OCI-LY7 (cell line): ENCODE data around the gene BTBD6. TPM values are rescaled to one million over a fixed set of nuclear protein-coding genes. Genes with fewer than 3 reads are reported as not detected.

Experiments used
- BruUV-seq: library from RNA; stranded (reverse); fragments of 400-500 nt; replicated peaks from 2 replicates; lab custom pipeline; 2021; lab: Mats Ljungman, UMichigan
- CTCF ChIA-PET: fragments of 300-600 bp; sonication (Branson Sonifier 250); formaldehyde crosslinking; loops from one replicate; lab custom pipeline; 2022; ENCODE audit warnings: antibody characterized with exemption; ENCODE audit not compliant: unreplicated experiment; lab: Charles Lee
- POLR2A ChIA-PET: fragments of 300-600 bp; sonication (Branson Sonifier 250); formaldehyde crosslinking; loops from one replicate; lab custom pipeline; 2022; ENCODE audit warnings: antibody characterized with exemption; lab: Charles Lee
- DNase-seq: peaks from one replicate; pipeline ENCODE4 v3.0.0-alpha.2; 2015; ENCODE audit warnings: low spot score
- H2AFZ ChIP-seq: fragments of 200-600 bp; sonication (generic), shearing (Covaris generic); 2 replicates; pipeline ENCODE4 v1.6.1; 2014; ENCODE audit warnings: mild to moderate bottlenecking, antibody characterized with exemption, low read length, moderate library complexity
- H3K27ac ChIP-seq: fragments of 200-600 bp; sonication (generic); 2 replicates; pipeline ENCODE4 v1.5.1; 2014; ENCODE audit warnings: mixed run types, low read depth, mild to moderate bottlenecking, moderate library complexity, low read length, inconsistent platforms; ENCODE audit not compliant: poor library complexity, severe bottlenecking
- H3K36me3 ChIP-seq: fragments of 200-600 bp; sonication (generic); 2 replicates; pipeline ENCODE4 v1.6.1; 2014; ENCODE audit warnings: mild to moderate bottlenecking, antibody characterized with exemption, low read length, moderate library complexity, mixed read lengths; ENCODE audit not compliant: insufficient read depth
- H3K4me1 ChIP-seq: fragments of 200-600 bp; sonication (generic); 2 replicates; pipeline ENCODE4 v1.5.1; 2014; ENCODE audit warnings: mild to moderate bottlenecking, low read length; ENCODE audit not compliant: insufficient read depth, poor library complexity, severe bottlenecking
- H3K4me2 ChIP-seq: fragments of 200-600 bp; sonication (generic); 2 replicates; pipeline ENCODE4 v1.6.1; 2014; ENCODE audit warnings: mild to moderate bottlenecking, low read length
- H3K4me3 ChIP-seq: fragments of 200-600 bp; sonication (generic); 2 replicates; pipeline ENCODE4 v1.5.1; 2014; ENCODE audit warnings: mild to moderate bottlenecking, low read depth, low read length; ENCODE audit not compliant: poor library complexity, severe bottlenecking
- H3K79me2 ChIP-seq: fragments of 200-600 bp; sonication (generic); 2 replicates; pipeline ENCODE4 v1.6.1; 2016; ENCODE audit warnings: low read depth, mild to moderate bottlenecking, low read length, moderate library complexity, mixed read lengths; ENCODE audit not compliant: insufficient read depth
- H3K9me2 ChIP-seq: fragments of 200-600 bp; sonication (generic); 2 replicates; pipeline ENCODE4 v1.6.1; 2016; ENCODE audit warnings: mild to moderate bottlenecking, low read length, mixed read lengths; ENCODE audit not compliant: insufficient read depth
- H3K9me3 ChIP-seq: fragments of 200-600 bp; sonication (generic); 2 replicates; pipeline ENCODE4 v1.6.1; 2014; ENCODE audit warnings: mild to moderate bottlenecking, mixed run types, low read length, mixed read lengths
- H4K20me1 ChIP-seq: fragments of 200-600 bp; sonication (generic); 2 replicates; pipeline ENCODE4 v1.6.1; 2014; ENCODE audit warnings: mild to moderate bottlenecking, antibody characterized with exemption, low read length, moderate library complexity, mixed read lengths; ENCODE audit not compliant: insufficient read depth
- CTCF ChIP-seq: fragments of 200-600 bp; sonication (generic); conservative IDR thresholded peaks from 2 replicates; pipeline ENCODE4 v1.5.1; 2014; ENCODE audit warnings: mild to moderate bottlenecking, antibody characterized with exemption, low read length, moderate library complexity, mixed read lengths
- EZH2phosphoT487 ChIP-seq: fragments of 200-600 bp; sonication (generic); IDR thresholded peaks from 2 replicates; pipeline ENCODE4 v1.6.1; 2018; ENCODE audit warnings: low read depth, borderline replicate concordance, mild to moderate bottlenecking, mixed run types, antibody characterized with exemption, low read length, moderate library complexity, mixed read lengths
- intact Hi-C: fragments of 100-400 bp; cut with micrococcal nuclease; formaldehyde crosslinking; loops from one replicate; pipeline ENCODE4 v1.10.0; 2022; ENCODE audit not compliant: unreplicated experiment
- total RNA-seq, 2 experiments: library from RNA; depleted of rRNA in 1 of 2; stranded (reverse); fragments of >200 nt in 1 of 2; shearing (Covaris generic) in 1 of 2; gene quantifications; 2 replicates each; pipeline ENCODE4 v1.2.3, GENCODE V29; 2014 to 2022

The BTBD6 gene
- total RNA-seq, 2 experiments from 2014 or later = 5.7 to 27.9 TPM

GRCh38 chr14:105247026-105247425 lies 1.3 kb upstream of the BTBD6 start:
- DNase-seq = no peak
- H4K20me1 ChIP-seq = no peaks in the 10 kb centered on the region
- no peak for TF ChIP-seq CTCF
- no peak for TF ChIP-seq EZH2phosphoT487
- no peak overlapping the region for H2AFZ ChIP-seq
- H3K79me2 ChIP-seq = no peaks in the 10 kb centered on the region
- peaks cover 5% of the 10 kb centered on the region for H3K4me1 ChIP-seq
- H3K4me3 ChIP-seq = no peak overlapping the region
- intact Hi-C loops = no loop called here
- H3K4me2 ChIP-seq = no peak overlapping the region
- H3K27ac ChIP-seq = no peak overlapping the region
- H3K9me3 ChIP-seq = no peaks in the 10 kb centered on the region
- no TSS peak for BruUV-seq
- ChIA-PET POLR2A (no interaction called here), CTCF (no interaction called here)
- H3K36me3 ChIP-seq = no peaks in the 10 kb centered on the region; the same call in 1 of the 2 replicates
- no peaks in the 10 kb centered on the region for H3K9me2 ChIP-seq

- TF ChIP-seq EZH2phosphoT487 (no peak), CTCF (no peak)
- Histone ChIP-seq H3K27ac (no peak overlapping the region), H3K4me3 (peak overlapping the region; percentile 67), H3K36me3 (no peaks in the 10 kb centered on the region; the same call in 1 of the 2 replicates), H3K9me3 (no peaks in the 10 kb centered on the region), H3K4me1 (peaks cover 5% of the 10 kb centered on the region), H3K79me2 (no peaks in the 10 kb centered on the region), H3K4me2 (peak overlapping the region; percentile 67), H3K9me2 (no peaks in the 10 kb centered on the region), H4K20me1 (no peaks in the 10 kb centered on the region), H2AFZ (no peak overlapping the region; the same call in 1 of the 2 replicates)
- DNase-seq = no peak
- ChIA-PET POLR2A (no interaction called here), CTCF (no interaction called here)
- intact Hi-C loops = no loop called here
- BruUV-seq = no TSS peak
Observed at GRCh38 chr14:105247715-105248367, 492 bp upstream of the BTBD6 start.

- Histone ChIP-seq H3K9me2 (no peaks in the 10 kb centered on the region), H3K4me2 (peak overlapping the region; percentile 71), H3K4me1 (peaks cover 5% of the 10 kb centered on the region), H3K36me3 (no peaks in the 10 kb centered on the region; the same call in 1 of the 2 replicates), H3K27ac (no peak overlapping the region), H3K79me2 (no peaks in the 10 kb centered on the region), H3K4me3 (peak overlapping the region; percentile 70), H2AFZ (no peak overlapping the region), H4K20me1 (no peaks in the 10 kb centered on the region), H3K9me3 (no peaks in the 10 kb centered on the region)
- peak; percentile 11 for DNase-seq
- intact Hi-C loops = no loop called here
- CTCF ChIA-PET = no interaction called here
- BruUV-seq = no TSS peak
- no peak for TF ChIP-seq CTCF
- no peak for TF ChIP-seq EZH2phosphoT487
- POLR2A ChIA-PET = no interaction called here
Observed at GRCh38 chr14:105249182-105250007, 1.1 kb downstream of the BTBD6 start.
